Gastrocnemius medialis (tissue), 4 donors: ENCODE results near the gene AHSA1.

Source experiments
- POLR2A ChIP-seq, 2 donors: fragments of 450-650 bp; IDR thresholded peaks; one replicate each; pipeline ENCODE4 v1.6.1; 2017; ENCODE audit warnings: antibody characterized with exemption in 2 of 2, mild to moderate bottlenecking in 2 of 2, moderate library complexity in 2 of 2
- TF ChIP-seq, protein P1 (sequence below), 5 experiments: fragments of 450-650 bp in 3 of 5; fragments of 200-600 bp in 2 of 5; sonication (generic) in 2 of 5; IDR thresholded peaks in 4 of 5; conservative IDR thresholded peaks in 1 of 5; 1 replicate in 4 of 5; 2 replicates in 1 of 5; pipeline ENCODE4 v1.5.1; 2016 to 2019; ENCODE audit warnings: antibody characterized with exemption in 5 of 5, mild to moderate bottlenecking in 3 of 5, moderate library complexity in 3 of 5

DNA sequence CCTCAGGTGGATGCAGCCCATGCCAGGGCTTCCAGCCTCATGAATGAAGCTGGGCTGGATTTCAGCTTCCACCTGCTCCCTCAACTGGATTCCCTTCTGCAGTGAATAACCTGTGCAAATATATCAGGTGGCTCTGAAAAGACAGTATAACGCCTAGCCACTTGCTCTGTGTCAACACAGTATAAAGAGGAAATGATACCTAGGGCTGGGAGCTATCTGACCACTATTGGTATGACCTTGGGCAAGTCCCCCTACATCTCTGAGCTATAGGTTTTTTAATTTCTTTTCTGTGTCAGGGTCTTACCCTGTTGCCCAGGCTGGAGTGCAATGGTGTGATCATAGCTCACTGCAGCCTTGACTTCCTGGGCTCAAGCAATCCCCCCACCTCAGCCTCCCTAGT, 20.9 kb downstream of the AHSA1 start:
- TF ChIP-seq, protein P1, sequence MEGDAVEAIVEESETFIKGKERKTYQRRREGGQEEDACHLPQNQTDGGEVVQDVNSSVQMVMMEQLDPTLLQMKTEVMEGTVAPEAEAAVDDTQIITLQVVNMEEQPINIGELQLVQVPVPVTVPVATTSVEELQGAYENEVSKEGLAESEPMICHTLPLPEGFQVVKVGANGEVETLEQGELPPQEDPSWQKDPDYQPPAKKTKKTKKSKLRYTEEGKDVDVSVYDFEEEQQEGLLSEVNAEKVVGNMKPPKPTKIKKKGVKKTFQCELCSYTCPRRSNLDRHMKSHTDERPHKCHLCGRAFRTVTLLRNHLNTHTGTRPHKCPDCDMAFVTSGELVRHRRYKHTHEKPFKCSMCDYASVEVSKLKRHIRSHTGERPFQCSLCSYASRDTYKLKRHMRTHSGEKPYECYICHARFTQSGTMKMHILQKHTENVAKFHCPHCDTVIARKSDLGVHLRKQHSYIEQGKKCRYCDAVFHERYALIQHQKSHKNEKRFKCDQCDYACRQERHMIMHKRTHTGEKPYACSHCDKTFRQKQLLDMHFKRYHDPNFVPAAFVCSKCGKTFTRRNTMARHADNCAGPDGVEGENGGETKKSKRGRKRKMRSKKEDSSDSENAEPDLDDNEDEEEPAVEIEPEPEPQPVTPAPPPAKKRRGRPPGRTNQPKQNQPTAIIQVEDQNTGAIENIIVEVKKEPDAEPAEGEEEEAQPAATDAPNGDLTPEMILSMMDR (IDR thresholded peaks at IDR 0.05 in 4 of 5, conservative IDR thresholded peaks at IDR 0.05 in 1 of 5), result no peak
- TF ChIP-seq POLR2A (IDR thresholded peaks at IDR 0.05), result no peak
